Activated B cell treated with CpG ODN at 0.5 μM for 24 hours (primary cell): ENCODE results near the gene TACO1. TPM values are rescaled to one million over a fixed set of nuclear protein-coding genes. Genes with fewer than 3 reads are reported as not detected.

Experiments used
- ATAC-seq: fragments of 200-7000 bp; cut with Tn5 transposase; one replicate; pipeline ENCODE4 v1.10.0; 2021; ENCODE audit warnings: low read depth, mild to moderate bottlenecking, moderate library complexity
- CTCF ChIA-PET: fragments of 350-600 bp; sonication (Branson Sonifier 250); formaldehyde crosslinking; loops from one replicate; lab custom pipeline; 2021; ENCODE audit warnings: antibody characterized with exemption; lab: Charles Lee
- POLR2A ChIA-PET: fragments of 350-600 bp; sonication (Branson Sonifier 250); formaldehyde crosslinking; loops from one replicate; lab custom pipeline; 2021; ENCODE audit warnings: antibody characterized with exemption; lab: Charles Lee
- DNase-seq: peaks from one replicate; pipeline ENCODE4 v3.0.0; 2022
- H3K27ac Mint-ChIP-seq: one replicate; pipeline ENCODE4 v1.8.0; 2020; ENCODE audit warnings: mixed read lengths
- H3K27me3 Mint-ChIP-seq: one replicate; pipeline ENCODE4 v1.8.0; 2021; ENCODE audit warnings: mixed read lengths
- H3K36me3 Mint-ChIP-seq: one replicate; pipeline ENCODE4 v1.8.0; 2021; ENCODE audit warnings: low read depth, mixed read lengths
- H3K4me1 Mint-ChIP-seq: one replicate; pipeline ENCODE4 v1.8.0; 2021; ENCODE audit warnings: mixed read lengths
- H3K4me3 Mint-ChIP-seq: one replicate; pipeline ENCODE4 v1.8.0; 2020; ENCODE audit warnings: mild to moderate bottlenecking, mixed read lengths
- H3K9me3 Mint-ChIP-seq: one replicate; pipeline ENCODE4 v1.8.0; 2020; ENCODE audit warnings: mixed read lengths
- intact Hi-C: fragments of 100-400 bp; cut with micrococcal nuclease; formaldehyde crosslinking; loops from one replicate; pipeline ENCODE4 v1.15.1; 2024
- total RNA-seq: library from RNA; stranded (reverse); gene quantifications from 2 replicates; pipeline ENCODE4 v1.2.3, GENCODE V29; 2022
- TF ChIP-seq, protein P1 (sequence below): fragments of 200-600 bp; IDR thresholded peaks from one replicate; pipeline ENCODE4 v1.8.0; 2022; ENCODE audit warnings: antibody characterized with exemption, mild to moderate bottlenecking

Gene TACO1
- total RNA-seq, 1 donor from 2014 or later: 19.1 TPM

GRCh38 chr17:63609816-63610573, 9.3 kb downstream of the TACO1 start:
- ChIA-PET POLR2A (interaction anchor here (1.8 kb wide), 1 partner anchor 9 kb away, joined by 4 read pairs; the partner anchor contains the start of gene TACO1), CTCF (interaction anchor here (1.2 to 10.0 kb wide), 4 partner anchors 131 to 203 kb away, joined by 3 to 141 read pairs (median 15); no protein-coding TSS in a partner anchor)
- intact Hi-C loops: no loop called here
- DNase-seq (no peak), ATAC-seq (no peak)
- Mint-ChIP-seq H3K36me3 (peaks cover 52% of the 10 kb centered on the region), H3K9me3 (no peaks in the 10 kb centered on the region), H3K4me1 (no peaks in the 10 kb centered on the region), H3K27ac (no peak overlapping the region), H3K27me3 (no peaks in the 10 kb centered on the region), H3K4me3 (no peak overlapping the region)
- TF ChIP-seq, protein P1, sequence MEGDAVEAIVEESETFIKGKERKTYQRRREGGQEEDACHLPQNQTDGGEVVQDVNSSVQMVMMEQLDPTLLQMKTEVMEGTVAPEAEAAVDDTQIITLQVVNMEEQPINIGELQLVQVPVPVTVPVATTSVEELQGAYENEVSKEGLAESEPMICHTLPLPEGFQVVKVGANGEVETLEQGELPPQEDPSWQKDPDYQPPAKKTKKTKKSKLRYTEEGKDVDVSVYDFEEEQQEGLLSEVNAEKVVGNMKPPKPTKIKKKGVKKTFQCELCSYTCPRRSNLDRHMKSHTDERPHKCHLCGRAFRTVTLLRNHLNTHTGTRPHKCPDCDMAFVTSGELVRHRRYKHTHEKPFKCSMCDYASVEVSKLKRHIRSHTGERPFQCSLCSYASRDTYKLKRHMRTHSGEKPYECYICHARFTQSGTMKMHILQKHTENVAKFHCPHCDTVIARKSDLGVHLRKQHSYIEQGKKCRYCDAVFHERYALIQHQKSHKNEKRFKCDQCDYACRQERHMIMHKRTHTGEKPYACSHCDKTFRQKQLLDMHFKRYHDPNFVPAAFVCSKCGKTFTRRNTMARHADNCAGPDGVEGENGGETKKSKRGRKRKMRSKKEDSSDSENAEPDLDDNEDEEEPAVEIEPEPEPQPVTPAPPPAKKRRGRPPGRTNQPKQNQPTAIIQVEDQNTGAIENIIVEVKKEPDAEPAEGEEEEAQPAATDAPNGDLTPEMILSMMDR: no peak

- TF ChIP-seq, protein P1: no peak
- ATAC-seq (no peak), DNase-seq (no peak)
- Mint-ChIP-seq H3K9me3 (no peaks in the 10 kb centered on the region), H3K27ac (no peak overlapping the region), H3K27me3 (no peaks in the 10 kb centered on the region), H3K36me3 (peaks cover 44% of the 10 kb centered on the region), H3K4me1 (no peaks in the 10 kb centered on the region), H3K4me3 (no peak overlapping the region)
- intact Hi-C loops: no loop called here
- ChIA-PET CTCF (interaction anchor here (1.1 to 10.0 kb wide), 5 partner anchors 132 to 204 kb away, joined by 3 to 141 read pairs (median 14); no protein-coding TSS in a partner anchor), POLR2A (interaction anchor here (0.7 to 2.7 kb wide), 5 partner anchors 9 to 573 kb away, joined by 4 to 10 read pairs (median 4); partner anchors contain the start of genes MAP3K3 and TACO1)
Observed at GRCh38 chr17:63610854-63611253, 10.2 kb downstream of the TACO1 start.

DNA sequence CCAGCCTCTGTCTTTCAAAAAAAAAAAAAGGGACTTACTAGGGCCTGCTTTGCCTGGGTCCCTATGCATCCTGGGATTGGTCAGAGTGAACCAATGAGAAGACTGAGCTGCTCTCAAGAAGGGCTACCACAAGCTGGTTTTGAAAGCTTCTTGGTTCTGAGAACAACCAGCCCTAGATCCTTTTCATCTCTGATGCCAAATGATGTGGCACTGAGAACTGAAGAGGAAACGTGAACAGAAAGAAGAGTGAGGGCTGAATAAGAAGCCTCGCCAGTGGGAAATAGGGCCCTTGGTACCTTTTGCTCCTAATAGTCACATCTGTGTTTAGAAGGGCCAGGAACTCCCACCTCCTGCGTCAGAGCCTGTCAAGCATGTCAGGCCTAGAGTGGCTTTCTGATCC, 10.7 kb downstream of the TACO1 start:
- TF ChIP-seq, protein P1: no peak
- Mint-ChIP-seq H3K9me3 (no peaks in the 10 kb centered on the region), H3K4me3 (no peak overlapping the region), H3K27ac (no peak overlapping the region), H3K27me3 (no peaks in the 10 kb centered on the region), H3K4me1 (no peaks in the 10 kb centered on the region), H3K36me3 (peaks cover 39% of the 10 kb centered on the region)
- intact Hi-C loops: no loop called here
- ATAC-seq: no peak
- CTCF ChIA-PET: interaction anchor here (0.7 to 10.0 kb wide), 12 partner anchors 10 to 204 kb away, joined by 3 to 141 read pairs (median 9); partner anchors contain the start of genes ACE, MAP3K3 and TACO1
- no peak for DNase-seq
- POLR2A ChIA-PET: interaction anchor here (0.7 to 2.7 kb wide), 7 partner anchors 10 to 573 kb away, joined by 3 to 10 read pairs (median 4); partner anchors contain the start of genes MAP3K3 and TACO1

GRCh38 chr17:63613663-63614062, 13.0 kb downstream of the TACO1 start:
- H3K9me3 Mint-ChIP-seq: no peaks in the 10 kb centered on the region
- no peaks in the 10 kb centered on the region for H3K27me3 Mint-ChIP-seq
- TF ChIP-seq, protein P1: no peak
- ATAC-seq: no peak
- intact Hi-C loops: loop anchor here (2.0 kb wide), 1 partner anchor 221 kb away; no protein-coding TSS in a partner anchor
- peaks cover 16% of the 10 kb centered on the region for H3K36me3 Mint-ChIP-seq
- no peaks in the 10 kb centered on the region for H3K4me1 Mint-ChIP-seq
- H3K4me3 Mint-ChIP-seq: no peak overlapping the region
- no peak for DNase-seq
- ChIA-PET CTCF (interaction anchor here (2.6 to 10.0 kb wide), 3 partner anchors 12 to 187 kb away, joined by 13 to 141 read pairs (median 17); partner anchors contain the start of gene TACO1), POLR2A (no interaction called here)
- no peak overlapping the region for H3K27ac Mint-ChIP-seq
